Measurements from ENCODE around the gene PINLYP. TPM values are rescaled to one million over a fixed set of nuclear protein-coding genes. Genes with fewer than 3 reads are reported as not detected.

PINLYP gene
- polyA plus RNA-seq (2013): 10.2 TPM

DNA sequence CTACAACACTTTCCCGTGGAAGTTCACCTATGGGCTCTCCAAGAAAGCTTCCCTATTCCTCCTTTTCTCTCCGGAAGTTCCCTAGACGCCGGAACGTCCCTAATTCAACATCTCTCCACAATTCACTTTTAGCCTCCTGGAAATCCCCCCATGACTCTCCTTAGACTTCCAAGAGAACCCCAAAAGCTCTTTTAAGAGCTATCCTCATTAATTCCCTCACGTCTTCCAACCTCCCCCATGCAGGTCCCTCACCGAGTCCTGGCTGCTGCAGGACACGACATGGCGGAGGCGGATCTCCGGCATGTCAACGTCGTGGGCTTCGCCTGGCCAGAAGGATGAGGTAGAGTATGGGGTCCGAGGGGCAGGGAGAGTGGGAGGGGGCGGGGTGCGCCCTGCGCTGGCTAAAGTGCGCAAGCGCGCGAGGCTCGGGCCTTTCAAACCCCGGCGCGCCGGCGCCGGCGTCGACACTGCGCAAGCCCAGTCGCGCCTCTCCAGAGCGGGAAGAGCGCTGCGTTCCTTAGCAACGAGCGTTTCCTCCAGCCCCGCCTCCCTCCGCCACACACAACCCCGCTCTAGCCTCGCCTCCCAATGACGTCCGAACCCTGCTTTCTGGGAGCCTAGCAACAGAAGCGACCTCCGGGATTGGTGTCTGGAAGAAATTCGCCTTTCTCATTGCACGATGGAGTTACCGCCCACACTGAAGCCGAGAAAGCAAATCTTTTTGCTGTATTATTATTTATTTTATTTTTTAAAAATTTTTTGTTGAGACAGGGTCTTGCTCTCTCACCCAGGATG lies at the start of gene PINLYP, which contains the start of gene XRCC1:
Gene PINLYP (plus strand): TSS at position 646 of the 795 bp plus-strand sequence. CDS start 1,391 bp downstream, outside the sequence.
Gene XRCC1 (minus strand): TSS at position 372 of the 795 bp plus-strand sequence. CDS start 69 bp downstream, at position 303.
- H3K36me3 ChIP-seq (ENCODE audit: control insufficient read depth in 4 of 4, insufficient read depth in 4 of 4, low read length in 3 of 4): peaks cover 0 to 11% (median 0%) of the 10 kb centered on the region in 4 experiments

GRCh38 chr19:43525836-43526771 lies 49.5 kb upstream of the PINLYP start:
- H3K27me3 ChIP-seq (replicated peaks in 2 of 5; ENCODE audit: control insufficient read depth in 4 of 5, insufficient read depth in 5 of 5, low read length in 4 of 5): no peaks in the 10 kb centered on the region
- H3K27ac ChIP-seq (ENCODE audit: insufficient read depth in 1 of 2, low read depth in 1 of 2, low read length in 2 of 2, poor library complexity in 1 of 2, severe bottlenecking in 2 of 2): peak overlapping the region in 1 of 2 experiments; percentile 74
- H3K4me3 ChIP-seq (ENCODE audit: control insufficient read depth in 1 of 7, extremely low read depth in 1 of 7, insufficient read depth in 4 of 7, low read depth in 2 of 7, low read length in 6 of 7): peak overlapping the region; percentile 81 to 96 (median 88)
- peaks cover 0 to 37% (median 29%) of the 10 kb centered on the region in 4 experiments for H3K4me1 ChIP-seq (ENCODE audit: control extremely low read depth in 1 of 4, control insufficient read depth in 4 of 4, insufficient read depth in 4 of 4, low read length in 3 of 4)
- peaks cover 0 to 4% (median 2%) of the 10 kb centered on the region in 4 experiments for H3K36me3 ChIP-seq (ENCODE audit: control insufficient read depth in 4 of 4, insufficient read depth in 4 of 4, low read length in 3 of 4)
- 0% methylated on average over 19 of the region's 26 CpGs for WGBS (ENCODE audit: insufficient coverage)
- ChIA-PET CTCF (interaction anchor here (1.1 to 11.8 kb wide), 5 partner anchors 21 to 95 kb away, joined by 3 to 304 read pairs (median 12); partner anchors contain the start of gene PHLDB3), POLR2A (interaction anchor here (0.7 kb wide), 1 partner anchor 54 kb away, joined by 3 read pairs; no protein-coding TSS in a partner anchor)
- H3K9me3 ChIP-seq (ENCODE audit: control extremely low read depth in 1 of 5, control insufficient read depth in 4 of 5, insufficient read depth in 2 of 5, low read depth in 1 of 5, low read length in 4 of 5): no peaks in the 10 kb centered on the region
- DNase-seq: peak in 2 of 3 donors; percentile 28 to 38

More for the DNA sequence above, at the start of gene PINLYP, which contains the start of gene XRCC1:
- no peaks in the 10 kb centered on the region for H3K9me3 ChIP-seq (ENCODE audit: control extremely low read depth in 1 of 5, control insufficient read depth in 4 of 5, insufficient read depth in 2 of 5, low read depth in 1 of 5, low read length in 4 of 5)
- POLR2A ChIA-PET: interaction anchor here (0.7 to 1.4 kb wide), 3 partner anchors 14 to 1154 kb away, joined by 3 to 5 read pairs (median 4); partner anchors contain the start of gene IRGQ
- CTCF ChIA-PET: interaction anchor here (0.7 to 3.1 kb wide), 7 partner anchors 9 to 174 kb away, joined by 3 to 16 read pairs (median 5); no protein-coding TSS in a partner anchor
- 1% methylated on average over 42 of the region's 51 CpGs for WGBS (ENCODE audit: insufficient coverage)
- peaks cover 4 to 30% (median 22%) of the 10 kb centered on the region in 4 experiments for H3K4me1 ChIP-seq (ENCODE audit: control extremely low read depth in 1 of 4, control insufficient read depth in 4 of 4, insufficient read depth in 4 of 4, low read length in 3 of 4)
- no peaks in the 10 kb centered on the region for H3K27me3 ChIP-seq (replicated peaks in 2 of 5; ENCODE audit: control insufficient read depth in 4 of 5, insufficient read depth in 5 of 5, low read length in 4 of 5)
- peak; percentile 99 to 100 (median 99) for DNase-seq
- peak within 1 kb of the TSS; percentile 90 to 97 for H3K27ac ChIP-seq (ENCODE audit: insufficient read depth in 1 of 2, low read depth in 1 of 2, low read length in 2 of 2, poor library complexity in 1 of 2, severe bottlenecking in 2 of 2)
- peak within 1 kb of the TSS; percentile 74 to 98 (median 90) for H3K4me3 ChIP-seq (ENCODE audit: control insufficient read depth in 1 of 7, extremely low read depth in 1 of 7, insufficient read depth in 4 of 7, low read depth in 2 of 7, low read length in 6 of 7)

DNA sequence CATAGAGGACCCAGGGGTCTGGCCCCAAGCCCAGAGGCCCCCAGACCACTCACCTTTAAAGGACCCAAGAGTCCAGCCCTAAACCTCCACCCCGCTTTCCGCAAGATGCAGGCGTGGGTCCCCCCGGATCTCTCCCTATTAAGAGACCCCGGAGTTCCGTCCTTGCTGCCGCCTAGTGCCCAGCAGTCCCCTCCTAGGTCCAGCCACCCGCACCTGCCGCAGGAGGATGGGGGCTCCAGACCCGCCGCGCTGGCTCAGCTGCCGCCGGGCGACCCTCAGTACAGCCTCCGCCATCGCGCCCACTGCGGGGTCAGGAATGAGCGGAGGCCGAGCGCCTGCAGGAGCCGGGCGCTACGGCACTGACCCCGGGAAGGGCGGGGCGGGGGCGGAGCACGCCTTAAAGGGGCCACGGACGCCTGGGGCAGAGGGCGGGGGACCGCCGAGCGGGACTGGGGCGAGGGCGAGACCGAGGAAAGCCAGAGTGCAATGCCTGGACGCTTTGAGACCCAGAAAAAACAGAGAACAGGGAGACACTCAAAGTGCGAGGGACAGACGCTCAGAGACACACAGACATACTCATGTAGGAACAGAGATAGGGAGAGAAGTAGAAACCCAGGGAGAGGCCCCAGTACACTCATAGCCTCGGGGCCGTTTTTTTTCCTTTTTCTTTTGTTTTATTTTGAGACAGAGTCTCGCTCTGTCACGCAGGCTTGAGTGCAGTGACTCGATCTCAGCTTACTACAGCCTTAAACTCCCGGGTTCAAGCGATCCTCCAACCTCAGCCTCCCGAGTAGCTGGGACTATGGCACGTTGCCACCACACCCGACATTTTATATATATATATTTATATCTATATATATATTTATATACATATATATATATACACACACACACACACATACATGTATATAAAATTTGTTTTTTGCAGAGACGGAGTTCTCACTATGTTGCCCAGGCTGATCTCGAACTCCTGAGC lies 48.4 kb upstream of the PINLYP start, which contains the start of gene ETHE1:
Gene ETHE1 (minus strand): TSS at position 318 of the 976 bp plus-strand sequence. CDS start 24 bp downstream, at position 294.
- ChIA-PET POLR2A (interaction anchor here (0.6 kb wide), 1 partner anchor 86 kb away, joined by 3 read pairs; no protein-coding TSS in a partner anchor), CTCF (interaction anchor here (1.2 to 11.8 kb wide), 6 partner anchors 7 to 86 kb away, joined by 3 to 304 read pairs (median 8); partner anchors contain the start of gene PHLDB3)
- Histone ChIP-seq H3K27ac (ENCODE audit: insufficient read depth in 1 of 2, low read depth in 1 of 2, low read length in 2 of 2, poor library complexity in 1 of 2, severe bottlenecking in 2 of 2) (peak within 1 kb of the TSS in 1 of 2 experiments; percentile 74), H3K4me3 (ENCODE audit: control insufficient read depth in 1 of 7, extremely low read depth in 1 of 7, insufficient read depth in 4 of 7, low read depth in 2 of 7, low read length in 6 of 7) (peak within 1 kb of the TSS; percentile 81 to 96 (median 88)), H3K4me1 (ENCODE audit: control extremely low read depth in 1 of 4, control insufficient read depth in 4 of 4, insufficient read depth in 4 of 4, low read length in 3 of 4) (peaks cover 0 to 41% (median 33%) of the 10 kb centered on the region in 4 experiments), H3K27me3 (replicated peaks in 2 of 5; ENCODE audit: control insufficient read depth in 4 of 5, insufficient read depth in 5 of 5, low read length in 4 of 5) (no peaks in the 10 kb centered on the region), H3K9me3 (ENCODE audit: control extremely low read depth in 1 of 5, control insufficient read depth in 4 of 5, insufficient read depth in 2 of 5, low read depth in 1 of 5, low read length in 4 of 5) (no peaks in the 10 kb centered on the region), H3K36me3 (ENCODE audit: control insufficient read depth in 4 of 4, insufficient read depth in 4 of 4, low read length in 3 of 4) (no peaks in the 10 kb centered on the region)
- under 1% methylated on average over 44 of the region's 54 CpGs for WGBS (ENCODE audit: insufficient coverage)
- peak; percentile 34 to 70 (median 55) for DNase-seq

DNA sequence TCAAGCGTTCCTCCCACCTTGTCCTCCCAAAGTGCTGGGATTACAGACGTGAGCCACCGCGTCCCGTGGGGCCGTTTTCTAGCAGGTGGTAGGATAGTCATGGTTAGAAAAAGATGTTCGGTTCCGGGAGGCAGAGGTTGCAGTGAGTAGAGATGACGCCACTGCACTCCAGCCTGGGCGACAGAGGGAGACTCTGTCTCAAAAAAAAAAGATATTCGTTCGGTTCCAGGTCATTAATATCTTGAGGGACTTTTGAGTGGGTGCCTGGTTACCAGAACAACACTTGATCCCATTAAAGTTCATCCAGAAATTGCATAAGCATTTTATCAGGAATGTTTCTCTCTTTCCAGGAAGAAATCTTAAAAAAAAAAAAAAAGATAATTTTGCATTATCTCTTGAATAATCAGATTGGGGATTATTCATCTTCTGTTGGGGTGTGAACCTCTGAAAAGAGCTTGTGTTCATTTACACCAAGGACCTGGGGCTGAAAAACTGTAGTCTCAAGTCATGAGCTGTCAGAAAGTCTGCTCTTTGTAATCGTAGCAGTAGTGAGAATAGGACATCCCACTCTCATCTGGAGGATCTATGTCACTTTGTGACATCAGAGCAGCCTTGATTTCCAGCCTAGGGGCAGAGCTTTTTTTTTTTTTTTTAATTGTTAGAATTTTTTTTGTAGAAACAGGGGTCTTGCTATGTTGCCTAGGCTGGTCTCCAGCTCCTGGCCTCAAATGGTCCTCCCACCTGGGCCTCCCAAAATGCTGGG lies 47.6 kb upstream of the PINLYP start:
- ChIA-PET CTCF (interaction anchor here (1.2 to 3.2 kb wide), 4 partner anchors 8 to 81 kb away, joined by 3 to 12 read pairs (median 8); no protein-coding TSS in a partner anchor), POLR2A (interaction anchor here (0.6 kb wide), 2 partner anchors 71 to 86 kb away, joined by 3 read pairs; no protein-coding TSS in a partner anchor)
- Histone ChIP-seq H3K4me3 (ENCODE audit: control insufficient read depth in 1 of 7, extremely low read depth in 1 of 7, insufficient read depth in 4 of 7, low read depth in 2 of 7, low read length in 6 of 7) (no peak overlapping the region), H3K27ac (ENCODE audit: insufficient read depth in 1 of 2, low read depth in 1 of 2, low read length in 2 of 2, poor library complexity in 1 of 2, severe bottlenecking in 2 of 2) (no peak overlapping the region), H3K9me3 (ENCODE audit: control extremely low read depth in 1 of 5, control insufficient read depth in 4 of 5, insufficient read depth in 2 of 5, low read depth in 1 of 5, low read length in 4 of 5) (no peaks in the 10 kb centered on the region), H3K36me3 (ENCODE audit: control insufficient read depth in 4 of 4, insufficient read depth in 4 of 4, low read length in 3 of 4) (no peaks in the 10 kb centered on the region), H3K4me1 (ENCODE audit: control extremely low read depth in 1 of 4, control insufficient read depth in 4 of 4, insufficient read depth in 4 of 4, low read length in 3 of 4) (peaks cover 0 to 49% (median 40%) of the 10 kb centered on the region in 4 experiments), H3K27me3 (replicated peaks in 2 of 5; ENCODE audit: control insufficient read depth in 4 of 5, insufficient read depth in 5 of 5, low read length in 4 of 5) (no peaks in the 10 kb centered on the region)
- no peak for DNase-seq
- WGBS (ENCODE audit: insufficient coverage): 85% methylated on average over 10 of the region's 13 CpGs

- Histone ChIP-seq H3K4me1 (ENCODE audit: control extremely low read depth in 1 of 4, control insufficient read depth in 4 of 4, insufficient read depth in 4 of 4, low read length in 3 of 4) (peaks cover 0 to 32% (median 27%) of the 10 kb centered on the region in 4 experiments), H3K36me3 (ENCODE audit: control insufficient read depth in 4 of 4, insufficient read depth in 4 of 4, low read length in 3 of 4) (peaks cover 0 to 10% (median 3%) of the 10 kb centered on the region in 4 experiments), H3K27me3 (replicated peaks in 2 of 5; ENCODE audit: control insufficient read depth in 4 of 5, insufficient read depth in 5 of 5, low read length in 4 of 5) (no peaks in the 10 kb centered on the region), H3K9me3 (ENCODE audit: control extremely low read depth in 1 of 5, control insufficient read depth in 4 of 5, insufficient read depth in 2 of 5, low read depth in 1 of 5, low read length in 4 of 5) (no peaks in the 10 kb centered on the region), H3K4me3 (ENCODE audit: control insufficient read depth in 1 of 7, extremely low read depth in 1 of 7, insufficient read depth in 4 of 7, low read depth in 2 of 7, low read length in 6 of 7) (peak overlapping the region; percentile 69 to 90 (median 76)), H3K27ac (ENCODE audit: insufficient read depth in 1 of 2, low read depth in 1 of 2, low read length in 2 of 2, poor library complexity in 1 of 2, severe bottlenecking in 2 of 2) (peak overlapping the region in 1 of 2 experiments; percentile 15)
- ChIA-PET CTCF (interaction anchor here (0.6 to 12.5 kb wide), 7 partner anchors 9 to 136 kb away, joined by 3 to 111 read pairs (median 4); no protein-coding TSS in a partner anchor), POLR2A (no interaction called here)
- WGBS (ENCODE audit: insufficient coverage): 0% methylated on average over 14 of the region's 16 CpGs
- no peak for DNase-seq
These were observed 43.0 kb upstream of the PINLYP start for GRCh38 chr19:43532571-43532961.
